Neutrophil (primary cell): ENCODE data around the gene MPP7.
A peak's percentile ranks its signal among the peaks of the same experiment; 100 is the strongest.

Source experiments
- H3K27ac ChIP-seq: fragments of 200-600 bp; sonication (generic); 2 replicates; pipeline ENCODE4 v1.5.1; 2016; ENCODE audit warnings: mild to moderate bottlenecking, moderate library complexity
- H3K27me3 ChIP-seq: fragments of 200-600 bp; sonication (generic); 2 replicates; pipeline ENCODE4 v1.6.0; 2016; ENCODE audit warnings: mild to moderate bottlenecking
- H3K36me3 ChIP-seq: fragments of 200-600 bp; sonication (generic); 2 replicates; pipeline ENCODE4 v1.5.1; 2017
- H3K4me1 ChIP-seq, 2 experiments: fragments of 200-600 bp in 1 of 2; sonication (generic) in 1 of 2; 1 replicate in 1 of 2; 2 replicates in 1 of 2; pipeline versions ENCODE4 v1.5.1 to v1.6.1; 2013 to 2016; ENCODE audit warnings: low read depth in 1 of 2, low read length in 1 of 2, mild to moderate bottlenecking in 1 of 2, moderate library complexity in 1 of 2; ENCODE audit not compliant: control insufficient read depth in 1 of 2, insufficient read depth in 1 of 2
- H3K4me3 ChIP-seq, 2 experiments: fragments of 200-600 bp in 1 of 2; sonication (generic) in 1 of 2; 1 replicate in 1 of 2; 2 replicates in 1 of 2; pipeline ENCODE4 v1.5.1; 2013 to 2016; ENCODE audit warnings: low read depth in 1 of 2, low read length in 1 of 2, mild to moderate bottlenecking in 1 of 2, moderate library complexity in 1 of 2
- H3K9me3 ChIP-seq: fragments of 200-600 bp; sonication (generic); 2 replicates; pipeline ENCODE4 v1.5.1; 2016
- CTCF ChIP-seq: fragments of 200-600 bp; sonication (generic); IDR thresholded peaks from 2 replicates; pipeline ENCODE4 v1.5.1; 2016; ENCODE audit warnings: antibody characterized with exemption

MPP7 gene

GRCh38 chr10:28291881-28292297, 11.0 kb downstream of the MPP7 start:
- no peak for TF ChIP-seq CTCF
- Histone ChIP-seq H3K9me3 (no peaks in the 10 kb centered on the region), H3K27ac (no peak overlapping the region), H3K27me3 (no peaks in the 10 kb centered on the region), H3K4me3 (no peak overlapping the region), H3K4me1 (peaks cover 11 to 25% of the 10 kb centered on the region in 2 experiments), H3K36me3 (no peaks in the 10 kb centered on the region)

GRCh38 chr10:28285816-28286215, 17.0 kb downstream of the MPP7 start:
- Histone ChIP-seq H3K36me3 (no peaks in the 10 kb centered on the region), H3K27me3 (no peaks in the 10 kb centered on the region), H3K27ac (no peak overlapping the region), H3K4me1 (peaks cover 24 to 38% of the 10 kb centered on the region in 2 experiments), H3K9me3 (no peaks in the 10 kb centered on the region), H3K4me3 (no peak overlapping the region)
- TF ChIP-seq CTCF = no peak

- no peak for TF ChIP-seq CTCF
These were observed 18.7 kb downstream of the MPP7 start for GRCh38 chr10:28284126-28284525.

GRCh38 chr10:28283251-28283650, 19.6 kb downstream of the MPP7 start:
- no peaks in the 10 kb centered on the region for H3K9me3 ChIP-seq
- H3K4me3 ChIP-seq = no peak overlapping the region
- no peak overlapping the region for H3K27ac ChIP-seq
- H3K4me1 ChIP-seq = peaks cover 16 to 35% of the 10 kb centered on the region in 2 experiments
- H3K27me3 ChIP-seq = no peaks in the 10 kb centered on the region
- no peak for TF ChIP-seq CTCF
- H3K36me3 ChIP-seq = no peaks in the 10 kb centered on the region

More at GRCh38 chr10:28284126-28284525, 18.7 kb downstream of the MPP7 start:
- no peaks in the 10 kb centered on the region for H3K9me3 ChIP-seq
- peaks cover 18 to 41% of the 10 kb centered on the region in 2 experiments for H3K4me1 ChIP-seq
- no peaks in the 10 kb centered on the region for H3K36me3 ChIP-seq
- H3K4me3 ChIP-seq = no peak overlapping the region
- H3K27me3 ChIP-seq = no peaks in the 10 kb centered on the region
- H3K27ac ChIP-seq = no peak overlapping the region

GRCh38 chr10:28282336-28282735, 20.5 kb downstream of the MPP7 start:
- Histone ChIP-seq H3K9me3 (no peaks in the 10 kb centered on the region), H3K27me3 (no peaks in the 10 kb centered on the region), H3K4me3 (no peak overlapping the region), H3K4me1 (peaks cover 16 to 31% of the 10 kb centered on the region in 2 experiments), H3K27ac (peak overlapping the region; percentile 69), H3K36me3 (no peaks in the 10 kb centered on the region)
- TF ChIP-seq CTCF = no peak
